ENCODE measurements around the gene MYO16. TPM values are rescaled to one million over a fixed set of nuclear protein-coding genes. Genes with fewer than 3 reads are reported as not detected.

The MYO16 gene
- total RNA-seq, 1 donor from 2014 or later: 1.2 TPM

GRCh38 chr13:108747843-108748242 is 118.4 kb downstream of the MYO16 start:
- H3K4me3 ChIP-seq (ENCODE audit: low read depth, low read length): no peak overlapping the region
- TF ChIP-seq CTCF (conservative IDR thresholded peaks at IDR 0.05; ENCODE audit: low read depth, low read length): no peak
- no peak for DNase-seq (ENCODE audit: low read depth)

GRCh38 chr13:108752276-108752675 is 122.9 kb downstream of the MYO16 start:
- no peak for DNase-seq (ENCODE audit: low read depth)
- H3K4me3 ChIP-seq (ENCODE audit: low read depth, low read length): no peak overlapping the region
- TF ChIP-seq CTCF (conservative IDR thresholded peaks at IDR 0.05; ENCODE audit: low read depth, low read length): no peak

GRCh38 chr13:108755083-108755482 is 125.7 kb downstream of the MYO16 start:
- no peak for TF ChIP-seq CTCF (conservative IDR thresholded peaks at IDR 0.05; ENCODE audit: low read depth, low read length)
- no peak for DNase-seq (ENCODE audit: low read depth)
- no peak overlapping the region for H3K4me3 ChIP-seq (ENCODE audit: low read depth, low read length)

- TF ChIP-seq CTCF (conservative IDR thresholded peaks at IDR 0.05; ENCODE audit: low read depth, low read length): no peak
- no peak for DNase-seq (ENCODE audit: low read depth)
- no peak overlapping the region for H3K4me3 ChIP-seq (ENCODE audit: low read depth, low read length)
Observed at GRCh38 chr13:108760129-108760528, 130.7 kb downstream of the MYO16 start.

- DNase-seq (ENCODE audit: low read depth): no peak
- TF ChIP-seq CTCF (conservative IDR thresholded peaks at IDR 0.05; ENCODE audit: low read depth, low read length): no peak
- no peak overlapping the region for H3K4me3 ChIP-seq (ENCODE audit: low read depth, low read length)
Observed at GRCh38 chr13:108760541-108760940, 131.1 kb downstream of the MYO16 start.

- TF ChIP-seq CTCF (conservative IDR thresholded peaks at IDR 0.05; ENCODE audit: low read depth, low read length): no peak
- DNase-seq (ENCODE audit: low read depth): no peak
- H3K4me3 ChIP-seq (ENCODE audit: low read depth, low read length): no peak overlapping the region
Observed at GRCh38 chr13:108768035-108768434, 138.6 kb downstream of the MYO16 start.

- no peak overlapping the region for H3K4me3 ChIP-seq (ENCODE audit: low read depth, low read length)
- DNase-seq (ENCODE audit: low read depth): no peak
- no peak for TF ChIP-seq CTCF (conservative IDR thresholded peaks at IDR 0.05; ENCODE audit: low read depth, low read length)
Observed at GRCh38 chr13:108769213-108770070, 140.0 kb downstream of the MYO16 start.
